ENCODE data around the gene ADGRF5.

GRCh38 chr6:46948699-46949098 lies 27.0 kb upstream of the ADGRF5 start:
- TF ChIP-seq CTCF (IDR thresholded peaks at IDR 0.05) = no peak
- no peak for TF ChIP-seq POLR2A (IDR thresholded peaks at IDR 0.05)

Measured in testis (tissue), 2 donors.